HCT116 (cell line): Measurements from ENCODE around the gene TIGIT. TPM values are rescaled to one million over a fixed set of nuclear protein-coding genes. Genes with fewer than 3 reads are reported as not detected.

Source experiments
- ATAC-seq: fragments of 200-7000 bp; cut with Tn5 transposase; 2 replicates; pipeline ENCODE4 v1.9.1; 2020; ENCODE audit warnings: mild to moderate bottlenecking, moderate library complexity
- BruUV-seq: library from RNA; stranded (reverse); fragments of 400-500 nt; replicated peaks from 2 replicates; lab custom pipeline; 2021; lab: Mats Ljungman, UMichigan
- CTCF ChIA-PET: fragments of 300-600 bp; sonication (Branson Sonifier 250); formaldehyde crosslinking; loops from one replicate; lab custom pipeline; 2021; ENCODE audit warnings: antibody characterized with exemption; lab: Charles Lee
- POLR2A ChIA-PET: fragments of 300-600, 350-600 bp; sonication (Branson Sonifier 250); formaldehyde crosslinking; loops from one replicate; lab custom pipeline; 2021; ENCODE audit warnings: antibody characterized with exemption; lab: Charles Lee
- RAD21 ChIA-PET, 2 experiments: fragments of 300-600 bp; sonication (Branson Sonifier 250); formaldehyde crosslinking; loops; one replicate each; lab custom pipeline; 2023; ENCODE audit warnings: low total read pairs in 2 of 2; ENCODE audit not compliant: uncharacterized antibody in 2 of 2, unreplicated experiment in 2 of 2, low non-redundant PET in 1 of 2; lab: Charles Lee
- DNase-seq: peaks from one replicate; pipeline ENCODE4 v3.0.0-alpha.2; 2010; ENCODE audit warnings: low read depth, low spot score
- H2AFZ ChIP-seq: fragments of 200-600 bp; shearing (Covaris generic), sonication (generic); 2 replicates; pipeline ENCODE4 v1.6.1; 2017; ENCODE audit warnings: low read depth, mixed run types, mixed read lengths, antibody characterized with exemption, low read length; ENCODE audit not compliant: poor library complexity, severe bottlenecking
- H3K27ac ChIP-seq: 2 replicates; pipeline ENCODE4 v1.5.1; 2012; ENCODE audit warnings: low read depth, low read length
- H3K27me3 ChIP-seq: fragments of 200-600 bp; sonication (generic); 2 replicates; pipeline ENCODE4 v1.6.1; 2016; ENCODE audit warnings: mixed run types, low read length, mixed read lengths; ENCODE audit not compliant: insufficient read depth
- H3K36me3 ChIP-seq, 2 experiments: fragments of 200-500 bp in 1 of 2; fragments of 200-600 bp in 1 of 2; sonication (Bioruptor generic) in 1 of 2; sonication (generic) in 1 of 2; 2 replicates each; pipeline versions ENCODE4 v1.5.1 to v1.6.1; 2014 to 2016; ENCODE audit warnings: low read length in 2 of 2, inconsistent platforms in 1 of 2, mixed read lengths in 1 of 2, mixed run types in 1 of 2; ENCODE audit not compliant: insufficient read depth in 2 of 2, control insufficient read depth in 1 of 2
- H3K4me1 ChIP-seq, 2 experiments: fragments of 200-600 bp in 1 of 2; sonication (generic) in 1 of 2; 2 replicates each; pipeline versions ENCODE4 v1.5.1 to v1.6.1; 2012 to 2017; ENCODE audit warnings: low read length in 2 of 2, inconsistent platforms in 1 of 2, mild to moderate bottlenecking in 1 of 2, mixed read lengths in 1 of 2, mixed run types in 1 of 2, moderate library complexity in 1 of 2; ENCODE audit not compliant: insufficient read depth in 2 of 2, control insufficient read depth in 1 of 2
- H3K4me2 ChIP-seq: fragments of 200-600 bp; sonication (generic); 2 replicates; pipeline ENCODE4 v1.6.1; 2017; ENCODE audit warnings: mixed run types, low read length, mixed read lengths
- H3K4me3 ChIP-seq, 2 experiments: fragments of 200-600 bp in 1 of 2; sonication (generic) in 1 of 2; replicated peaks in 1 of 2; 2 replicates each; pipeline ENCODE4 v1.5.1; 2011 to 2016; ENCODE audit warnings: low read length in 2 of 2, control low read depth in 1 of 2, low read depth in 1 of 2, mild to moderate bottlenecking in 1 of 2, mixed read lengths in 1 of 2, mixed run types in 1 of 2
- H3K79me2 ChIP-seq: fragments of 200-600 bp; sonication (generic); 2 replicates; pipeline ENCODE4 v1.6.1; 2017; ENCODE audit warnings: mild to moderate bottlenecking, mixed run types, low read length, moderate library complexity, mixed read lengths; ENCODE audit not compliant: insufficient read depth
- H3K9ac ChIP-seq: fragments of 200-600 bp; sonication (generic); 2 replicates; pipeline ENCODE4 v1.6.1; 2016; ENCODE audit warnings: low read length, mixed read lengths
- H3K9me2 ChIP-seq: fragments of 200-600 bp; sonication (generic), shearing (Covaris generic); 2 replicates; pipeline ENCODE4 v1.6.1; 2017; ENCODE audit warnings: mixed run types, mild to moderate bottlenecking, moderate library complexity; ENCODE audit not compliant: insufficient read depth
- H3K9me3 ChIP-seq, 2 experiments: fragments of 200-500 bp in 1 of 2; fragments of 200-600 bp in 1 of 2; sonication (Bioruptor generic) in 1 of 2; sonication (generic) in 1 of 2; 2 replicates each; pipeline ENCODE4 v1.6.1; 2014 to 2017; ENCODE audit warnings: low read length in 2 of 2, mixed read lengths in 2 of 2, inconsistent platforms in 1 of 2, low read depth in 1 of 2, mild to moderate bottlenecking in 1 of 2, mixed run types in 1 of 2, moderate library complexity in 1 of 2; ENCODE audit not compliant: control insufficient read depth in 1 of 2, insufficient read depth in 1 of 2
- H4K20me1 ChIP-seq: fragments of 200-600 bp; sonication (generic), shearing (Covaris generic); 2 replicates; pipeline ENCODE4 v1.6.1; 2017; ENCODE audit warnings: mixed run types, mild to moderate bottlenecking, moderate library complexity; ENCODE audit not compliant: insufficient read depth
- ATF3 ChIP-seq: IDR thresholded peaks from 2 replicates; pipeline ENCODE4 v1.6.1; 2012
- CEBPB ChIP-seq: IDR thresholded peaks from 2 replicates; pipeline ENCODE4 v1.6.1; 2012; ENCODE audit warnings: low read depth
- EGR1 ChIP-seq: IDR thresholded peaks from 2 replicates; pipeline ENCODE4 v1.6.1; 2012; ENCODE audit warnings: low read depth
- ELF1 ChIP-seq: IDR thresholded peaks from 2 replicates; pipeline ENCODE4 v1.6.1; 2012; ENCODE audit warnings: low read depth, borderline replicate concordance
- EZH2 ChIP-seq: fragments of 200-600 bp; sonication (generic); IDR thresholded peaks from 2 replicates; pipeline ENCODE4 v1.6.1; 2017; ENCODE audit warnings: antibody characterized with exemption, mixed run types
- EZH2phosphoT487 ChIP-seq: fragments of 200-600 bp; IDR thresholded peaks from 2 replicates; pipeline ENCODE4 v1.6.1; 2018; ENCODE audit warnings: antibody characterized with exemption, borderline replicate concordance
- JUND ChIP-seq: IDR thresholded peaks from 2 replicates; pipeline ENCODE4 v1.6.1; 2012
- POLR2A ChIP-seq: IDR thresholded peaks from 2 replicates; pipeline ENCODE4 v1.7.0; 2011; ENCODE audit warnings: borderline replicate concordance; ENCODE audit not compliant: insufficient read depth, insufficient read length; ENCODE audit errors: extremely low read depth
- RAD21 ChIP-seq: IDR thresholded peaks from 2 replicates; pipeline ENCODE4 v1.6.1; 2012; ENCODE audit warnings: low read depth, mild to moderate bottlenecking
- SIN3A ChIP-seq: IDR thresholded peaks from 2 replicates; pipeline ENCODE4 v1.6.1; 2012; ENCODE audit warnings: low read depth
- SP1 ChIP-seq: IDR thresholded peaks from 2 replicates; pipeline ENCODE4 v1.6.1; 2012; ENCODE audit warnings: low read depth
- SRF ChIP-seq: IDR thresholded peaks from 2 replicates; pipeline ENCODE4 v1.6.1; 2012; ENCODE audit warnings: low read depth
- TCF7L2 ChIP-seq: IDR thresholded peaks from 2 replicates; pipeline ENCODE4 v1.7.0; 2011; ENCODE audit warnings: borderline replicate concordance, inconsistent platforms; ENCODE audit not compliant: insufficient read depth, insufficient read length; ENCODE audit errors: extremely low read depth
- YY1 ChIP-seq: IDR thresholded peaks from 2 replicates; pipeline ENCODE4 v1.6.1; 2011; ENCODE audit warnings: low read length, low read depth, moderate library complexity, mild to moderate bottlenecking; ENCODE audit not compliant: insufficient replicate concordance; ENCODE audit errors: extremely low read depth
- ZBTB33 ChIP-seq: IDR thresholded peaks from 2 replicates; pipeline ENCODE4 v1.6.1; 2011; ENCODE audit warnings: mild to moderate bottlenecking, low read length, moderate library complexity; ENCODE audit not compliant: insufficient replicate concordance; ENCODE audit errors: extremely low read depth
- ZFX ChIP-seq: fragments of 450-650 bp; IDR thresholded peaks from 2 replicates; pipeline ENCODE4 v1.6.1; 2017
- intact Hi-C: fragments of 100-400 bp; cut with micrococcal nuclease; formaldehyde crosslinking; loops from 2 replicates; pipeline ENCODE4 v1.10.0; 2022
- total RNA-seq: library from RNA; stranded (reverse); gene quantifications from one replicate; pipeline ENCODE4 v1.2.1, GENCODE V29; 2021; ENCODE audit not compliant: unreplicated experiment
- TF ChIP-seq, protein P1 (sequence below): IDR thresholded peaks from 2 replicates; pipeline ENCODE4 v1.6.1; 2012
- TF ChIP-seq, protein P2 (sequence below), 3 experiments: fragments of 200-600 bp in 1 of 3; sonication (generic) in 1 of 3; IDR thresholded peaks in 2 of 3; conservative IDR thresholded peaks in 1 of 3; 2 replicates each; pipeline ENCODE4 v1.5.1; 2012 to 2017; ENCODE audit warnings: low read depth in 2 of 3, low read length in 2 of 3, antibody characterized with exemption in 1 of 3, borderline replicate concordance in 1 of 3, control low read depth in 1 of 3, mild to moderate bottlenecking in 1 of 3, mixed read lengths in 1 of 3, mixed run types in 1 of 3, moderate library complexity in 1 of 3; ENCODE audit not compliant: insufficient read depth in 1 of 3
- TF ChIP-seq, protein P3 (sequence below): IDR thresholded peaks from 2 replicates; pipeline ENCODE4 v1.6.1; 2012; ENCODE audit warnings: low read depth

TIGIT gene
- total RNA-seq, 1 experiment from 2014 or later: 0.07 TPM

GRCh38 chr3:114327665-114328064 is 33.8 kb downstream of the TIGIT start:
- H3K36me3 ChIP-seq: peaks cover 0 to 8% of the 10 kb centered on the region in 2 experiments; a peak in 1 of 4 replicates
- no peak overlapping the region for H2AFZ ChIP-seq
- H3K4me3 ChIP-seq: no peak overlapping the region
- no peaks in the 10 kb centered on the region for H3K9me2 ChIP-seq
- ATAC-seq: no peak
- H3K4me1 ChIP-seq: no peaks in the 10 kb centered on the region
- ChIA-PET POLR2A (no interaction called here), RAD21 (no interaction called here), CTCF (no interaction called here)
- intact Hi-C loops: no loop called here
- H3K9me3 ChIP-seq: no peaks in the 10 kb centered on the region
- BruUV-seq: no TSS peak
- peaks cover 10% of the 10 kb centered on the region; the same call in 1 of the 2 replicates for H3K79me2 ChIP-seq
- H4K20me1 ChIP-seq: no peaks in the 10 kb centered on the region
- TF ChIP-seq SP1 (no peak), TCF7L2 (no peak), POLR2A (no peak), ZBTB33 (no peak), EGR1 (no peak), SRF (no peak), SIN3A (no peak), YY1 (no peak), ZFX (no peak), RAD21 (no peak), EZH2phosphoT487 (no peak), ELF1 (no peak), ATF3 (no peak), CEBPB (no peak), JUND (no peak), EZH2 (no peak)
- TF ChIP-seq, protein P1, sequence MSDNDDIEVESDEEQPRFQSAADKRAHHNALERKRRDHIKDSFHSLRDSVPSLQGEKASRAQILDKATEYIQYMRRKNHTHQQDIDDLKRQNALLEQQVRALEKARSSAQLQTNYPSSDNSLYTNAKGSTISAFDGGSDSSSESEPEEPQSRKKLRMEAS: no peak
- TF ChIP-seq, protein P2, sequence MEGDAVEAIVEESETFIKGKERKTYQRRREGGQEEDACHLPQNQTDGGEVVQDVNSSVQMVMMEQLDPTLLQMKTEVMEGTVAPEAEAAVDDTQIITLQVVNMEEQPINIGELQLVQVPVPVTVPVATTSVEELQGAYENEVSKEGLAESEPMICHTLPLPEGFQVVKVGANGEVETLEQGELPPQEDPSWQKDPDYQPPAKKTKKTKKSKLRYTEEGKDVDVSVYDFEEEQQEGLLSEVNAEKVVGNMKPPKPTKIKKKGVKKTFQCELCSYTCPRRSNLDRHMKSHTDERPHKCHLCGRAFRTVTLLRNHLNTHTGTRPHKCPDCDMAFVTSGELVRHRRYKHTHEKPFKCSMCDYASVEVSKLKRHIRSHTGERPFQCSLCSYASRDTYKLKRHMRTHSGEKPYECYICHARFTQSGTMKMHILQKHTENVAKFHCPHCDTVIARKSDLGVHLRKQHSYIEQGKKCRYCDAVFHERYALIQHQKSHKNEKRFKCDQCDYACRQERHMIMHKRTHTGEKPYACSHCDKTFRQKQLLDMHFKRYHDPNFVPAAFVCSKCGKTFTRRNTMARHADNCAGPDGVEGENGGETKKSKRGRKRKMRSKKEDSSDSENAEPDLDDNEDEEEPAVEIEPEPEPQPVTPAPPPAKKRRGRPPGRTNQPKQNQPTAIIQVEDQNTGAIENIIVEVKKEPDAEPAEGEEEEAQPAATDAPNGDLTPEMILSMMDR (IDR thresholded peaks at IDR 0.05 in 2 of 3, conservative IDR thresholded peaks at IDR 0.05 in 1 of 3; ENCODE audit: borderline replicate concordance in 1 of 3, insufficient read depth in 1 of 3, low read depth in 2 of 3, low read length in 2 of 3): no peak
- TF ChIP-seq, protein P3, sequence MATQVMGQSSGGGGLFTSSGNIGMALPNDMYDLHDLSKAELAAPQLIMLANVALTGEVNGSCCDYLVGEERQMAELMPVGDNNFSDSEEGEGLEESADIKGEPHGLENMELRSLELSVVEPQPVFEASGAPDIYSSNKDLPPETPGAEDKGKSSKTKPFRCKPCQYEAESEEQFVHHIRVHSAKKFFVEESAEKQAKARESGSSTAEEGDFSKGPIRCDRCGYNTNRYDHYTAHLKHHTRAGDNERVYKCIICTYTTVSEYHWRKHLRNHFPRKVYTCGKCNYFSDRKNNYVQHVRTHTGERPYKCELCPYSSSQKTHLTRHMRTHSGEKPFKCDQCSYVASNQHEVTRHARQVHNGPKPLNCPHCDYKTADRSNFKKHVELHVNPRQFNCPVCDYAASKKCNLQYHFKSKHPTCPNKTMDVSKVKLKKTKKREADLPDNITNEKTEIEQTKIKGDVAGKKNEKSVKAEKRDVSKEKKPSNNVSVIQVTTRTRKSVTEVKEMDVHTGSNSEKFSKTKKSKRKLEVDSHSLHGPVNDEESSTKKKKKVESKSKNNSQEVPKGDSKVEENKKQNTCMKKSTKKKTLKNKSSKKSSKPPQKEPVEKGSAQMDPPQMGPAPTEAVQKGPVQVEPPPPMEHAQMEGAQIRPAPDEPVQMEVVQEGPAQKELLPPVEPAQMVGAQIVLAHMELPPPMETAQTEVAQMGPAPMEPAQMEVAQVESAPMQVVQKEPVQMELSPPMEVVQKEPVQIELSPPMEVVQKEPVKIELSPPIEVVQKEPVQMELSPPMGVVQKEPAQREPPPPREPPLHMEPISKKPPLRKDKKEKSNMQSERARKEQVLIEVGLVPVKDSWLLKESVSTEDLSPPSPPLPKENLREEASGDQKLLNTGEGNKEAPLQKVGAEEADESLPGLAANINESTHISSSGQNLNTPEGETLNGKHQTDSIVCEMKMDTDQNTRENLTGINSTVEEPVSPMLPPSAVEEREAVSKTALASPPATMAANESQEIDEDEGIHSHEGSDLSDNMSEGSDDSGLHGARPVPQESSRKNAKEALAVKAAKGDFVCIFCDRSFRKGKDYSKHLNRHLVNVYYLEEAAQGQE: no peak
- no peak overlapping the region for H3K4me2 ChIP-seq
- no peak overlapping the region for H3K27ac ChIP-seq
- no peak for DNase-seq
- no peaks in the 10 kb centered on the region for H3K27me3 ChIP-seq
- H3K9ac ChIP-seq: no peak overlapping the region
